ENCODE results near the gene LYSMD4.

The LYSMD4 gene

GRCh38 chr15:99731336-99732123, 1.7 kb downstream of the LYSMD4 start:
- DNase-seq (ENCODE audit: low spot score): no peak

- DNase-seq (ENCODE audit: low spot score): peak; percentile 14
These were observed 3.3 kb downstream of the LYSMD4 start for GRCh38 chr15:99729920-99730319.

GRCh38 chr15:99729327-99729726, 3.9 kb downstream of the LYSMD4 start:
- DNase-seq (ENCODE audit: low spot score): no peak

- no peak for DNase-seq (ENCODE audit: low spot score)
These were observed 4.3 kb downstream of the LYSMD4 start for GRCh38 chr15:99728916-99729315.

GRCh38 chr15:99727733-99728132, 5.5 kb downstream of the LYSMD4 start:
- DNase-seq (ENCODE audit: low spot score): no peak

- DNase-seq (ENCODE audit: low spot score): no peak
These were observed 5.9 kb downstream of the LYSMD4 start for GRCh38 chr15:99727330-99727729.

GRCh38 chr15:99726333-99726732, 6.9 kb downstream of the LYSMD4 start:
- DNase-seq (ENCODE audit: low spot score): no peak

GRCh38 chr15:99722406-99722805, 10.8 kb downstream of the LYSMD4 start:
- DNase-seq (ENCODE audit: low spot score): no peak

GRCh38 chr15:99721896-99722295, 11.3 kb downstream of the LYSMD4 start:
- DNase-seq (ENCODE audit: low spot score): no peak

- DNase-seq (ENCODE audit: low spot score): no peak
These were observed 12.0 kb downstream of the LYSMD4 start for GRCh38 chr15:99721104-99721778.

- no peak for DNase-seq (ENCODE audit: low spot score)
These were observed 12.7 kb downstream of the LYSMD4 start for GRCh38 chr15:99720533-99720932.

- DNase-seq (ENCODE audit: low spot score): peak; percentile 33
These were observed 14.1 kb downstream of the LYSMD4 start for GRCh38 chr15:99719096-99719541.

GRCh38 chr15:99718421-99718820, 14.8 kb downstream of the LYSMD4 start:
- no peak for DNase-seq (ENCODE audit: low spot score)

- DNase-seq (ENCODE audit: low spot score): no peak
These were observed 15.9 kb downstream of the LYSMD4 start for GRCh38 chr15:99717161-99718009.

- DNase-seq (ENCODE audit: low spot score): no peak
These were observed 16.6 kb downstream of the LYSMD4 start for GRCh38 chr15:99716540-99717095.

- no peak for DNase-seq (ENCODE audit: low spot score)
These were observed 20.8 kb downstream of the LYSMD4 start for GRCh38 chr15:99712415-99712814.

- no peak for DNase-seq (ENCODE audit: low spot score)
These were observed 21.6 kb downstream of the LYSMD4 start for GRCh38 chr15:99711625-99712024.

GRCh38 chr15:99709243-99709986, 23.8 kb downstream of the LYSMD4 start:
- DNase-seq (ENCODE audit: low spot score): no peak

GRCh38 chr15:99708563-99708962, 24.7 kb downstream of the LYSMD4 start:
- peak; percentile 76 for DNase-seq (ENCODE audit: low spot score)

- DNase-seq (ENCODE audit: low spot score): no peak
These were observed 25.6 kb downstream of the LYSMD4 start for GRCh38 chr15:99707473-99708270.

All from SW480 (cell line).